GM23338 (cell line): Measurements from ENCODE around the gene PAQR9. TPM values are rescaled to one million over a fixed set of nuclear protein-coding genes. Genes with fewer than 3 reads are reported as not detected.

Experiments used
- ATAC-seq: fragments of 200-7000 bp; cut with Tn5 transposase; 3 replicates; pipeline ENCODE4 v1.9.1; 2020
- DNase-seq: peaks from one replicate; pipeline ENCODE4 v3.0.0-alpha.2; 2015; ENCODE audit warnings: low spot score
- H2AFZ ChIP-seq: fragments of 200-600 bp; sonication (generic); 2 replicates; pipeline ENCODE4 v1.8.0; 2016; ENCODE audit warnings: antibody characterized with exemption, mild to moderate bottlenecking, moderate library complexity
- H3F3A ChIP-seq: fragments of 200-600 bp; sonication (generic); replicated peaks from 2 replicates; pipeline ENCODE4 v1.8.0; 2017; ENCODE audit warnings: antibody characterized with exemption, mixed run types, low read depth
- H3K27ac ChIP-seq: fragments of 200-600 bp; sonication (generic); 2 replicates; pipeline ENCODE4 v1.6.1; 2016; ENCODE audit warnings: low read depth
- H3K27me3 ChIP-seq: fragments of 200-600 bp; sonication (generic); 2 replicates; pipeline ENCODE4 v1.8.0; 2016; ENCODE audit warnings: mild to moderate bottlenecking, mixed run types, moderate library complexity; ENCODE audit not compliant: insufficient read depth
- H3K36me3 ChIP-seq: fragments of 200-600 bp; sonication (generic); 2 replicates; pipeline ENCODE4 v1.8.0; 2016; ENCODE audit warnings: mild to moderate bottlenecking; ENCODE audit not compliant: insufficient read depth
- H3K4me1 ChIP-seq: fragments of 200-600 bp; sonication (generic); 2 replicates; pipeline ENCODE4 v1.8.0; 2016; ENCODE audit warnings: mild to moderate bottlenecking, moderate library complexity; ENCODE audit not compliant: insufficient read depth
- H3K4me2 ChIP-seq: fragments of 200-600 bp; sonication (generic); 2 replicates; pipeline ENCODE4 v1.7.1; 2017; ENCODE audit warnings: mixed run types
- H3K4me3 ChIP-seq: fragments of 200-600 bp; sonication (generic); 2 replicates; pipeline ENCODE4 v1.6.1; 2016; ENCODE audit warnings: mixed run types
- H3K79me2 ChIP-seq: fragments of 200-600 bp; sonication (generic); replicated peaks from 2 replicates; pipeline ENCODE4 v1.8.0; 2017; ENCODE audit warnings: mild to moderate bottlenecking; ENCODE audit not compliant: insufficient read depth
- H3K9me2 ChIP-seq: fragments of 200-600 bp; sonication (generic); 2 replicates; pipeline ENCODE4 v1.8.0; 2017; ENCODE audit not compliant: insufficient read depth
- H4K20me1 ChIP-seq: fragments of 200-600 bp; sonication (generic); replicated peaks from 2 replicates; pipeline ENCODE4 v1.8.0; 2017; ENCODE audit warnings: mild to moderate bottlenecking; ENCODE audit not compliant: insufficient read depth
- H3K27ac Mint-ChIP-seq: 2 replicates; pipeline ENCODE4 v1.8.0; 2020; ENCODE audit warnings: inconsistent platforms, mild to moderate bottlenecking, moderate library complexity, mixed read lengths
- H3K27me3 Mint-ChIP-seq: 3 replicates; pipeline ENCODE4 v1.8.0; 2022; ENCODE audit warnings: low read depth, mild to moderate bottlenecking, moderate library complexity, mixed read lengths, inconsistent platforms; ENCODE audit not compliant: insufficient read depth, poor library complexity
- H3K36me3 Mint-ChIP-seq: 3 replicates; pipeline ENCODE4 v1.8.0; 2021; ENCODE audit warnings: low read depth, mild to moderate bottlenecking, inconsistent platforms, moderate library complexity, mixed read lengths
- H3K4me1 Mint-ChIP-seq: 3 replicates; pipeline ENCODE4 v1.8.0; 2020; ENCODE audit warnings: mild to moderate bottlenecking, inconsistent platforms, mixed read lengths
- H3K4me3 Mint-ChIP-seq: 3 replicates; pipeline ENCODE4 v1.8.0; 2021; ENCODE audit warnings: moderate library complexity, mild to moderate bottlenecking, inconsistent platforms, mixed read lengths
- H3K9me3 Mint-ChIP-seq: 3 replicates; pipeline ENCODE4 v1.8.0; 2020; ENCODE audit warnings: moderate library complexity, mild to moderate bottlenecking, inconsistent platforms, mixed read lengths
- CREB1 ChIP-seq: fragments of 250-450 bp; sonication (Bioruptor Pico); IDR thresholded peaks from 2 replicates; pipeline ENCODE4 v1.5.0; 2020; ENCODE audit warnings: low read depth, mild to moderate bottlenecking, moderate library complexity
- EZH2phosphoT487 ChIP-seq: fragments of 200-600 bp; sonication (generic); IDR thresholded peaks from one replicate; pipeline ENCODE4 v1.8.1; 2018; ENCODE audit warnings: antibody characterized with exemption; ENCODE audit not compliant: unreplicated experiment
- JUNB ChIP-seq: IDR thresholded peaks from one replicate; pipeline ENCODE4 v1.6.1; 2016; ENCODE audit warnings: antibody characterized with exemption; ENCODE audit not compliant: unreplicated experiment
- NANOG ChIP-seq: IDR thresholded peaks from 2 replicates; pipeline ENCODE4 v1.6.1; 2016; ENCODE audit warnings: antibody characterized with exemption, borderline replicate concordance
- ZNF114 ChIP-seq: fragments of 250-450 bp; sonication (Bioruptor Pico); IDR thresholded peaks from 2 replicates; pipeline ENCODE4 v1.5.0; 2020; ENCODE audit warnings: mild to moderate bottlenecking, moderate library complexity
- polyA plus RNA-seq: library from polyadenylated mRNA; unstranded; fragments of >200 nt; fragmentation: Nextera tagmentation; extraction: Ambion mirVana; gene quantifications from 2 replicates; pipeline ENCODE4 v1.2.1, GENCODE V29; 2016
- total RNA-seq: library from RNA; depleted of rRNA; stranded (reverse); fragments of >200 nt; shearing (Covaris generic); gene quantifications from 2 replicates; pipeline ENCODE4 v1.2.3, GENCODE V29; 2014
- TF ChIP-seq, protein P1 (sequence below), 2 experiments: fragments of 200-600 bp in 1 of 2; sonication (generic) in 1 of 2; conservative IDR thresholded peaks; 2 replicates each; pipeline versions ENCODE4 v1.5.1 to v1.6.1; 2016 to 2017; ENCODE audit warnings: antibody characterized with exemption in 2 of 2, low read depth in 2 of 2, mild to moderate bottlenecking in 2 of 2, moderate library complexity in 1 of 2
- TF ChIP-seq, protein P2 (sequence below): fragments of 250-450 bp; sonication (Bioruptor Pico); IDR thresholded peaks from 2 replicates; pipeline ENCODE4 v1.5.0; 2020; ENCODE audit warnings: mild to moderate bottlenecking, moderate library complexity

PAQR9 gene
- total and polyA plus RNA-seq, 2 experiments from 2014 or later: 2.0 to 2.3 TPM

- TF ChIP-seq, protein P1, sequence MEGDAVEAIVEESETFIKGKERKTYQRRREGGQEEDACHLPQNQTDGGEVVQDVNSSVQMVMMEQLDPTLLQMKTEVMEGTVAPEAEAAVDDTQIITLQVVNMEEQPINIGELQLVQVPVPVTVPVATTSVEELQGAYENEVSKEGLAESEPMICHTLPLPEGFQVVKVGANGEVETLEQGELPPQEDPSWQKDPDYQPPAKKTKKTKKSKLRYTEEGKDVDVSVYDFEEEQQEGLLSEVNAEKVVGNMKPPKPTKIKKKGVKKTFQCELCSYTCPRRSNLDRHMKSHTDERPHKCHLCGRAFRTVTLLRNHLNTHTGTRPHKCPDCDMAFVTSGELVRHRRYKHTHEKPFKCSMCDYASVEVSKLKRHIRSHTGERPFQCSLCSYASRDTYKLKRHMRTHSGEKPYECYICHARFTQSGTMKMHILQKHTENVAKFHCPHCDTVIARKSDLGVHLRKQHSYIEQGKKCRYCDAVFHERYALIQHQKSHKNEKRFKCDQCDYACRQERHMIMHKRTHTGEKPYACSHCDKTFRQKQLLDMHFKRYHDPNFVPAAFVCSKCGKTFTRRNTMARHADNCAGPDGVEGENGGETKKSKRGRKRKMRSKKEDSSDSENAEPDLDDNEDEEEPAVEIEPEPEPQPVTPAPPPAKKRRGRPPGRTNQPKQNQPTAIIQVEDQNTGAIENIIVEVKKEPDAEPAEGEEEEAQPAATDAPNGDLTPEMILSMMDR (conservative IDR thresholded peaks at IDR 0.05; ENCODE audit: low read depth in 2 of 2): no peak
- TF ChIP-seq, protein P2, sequence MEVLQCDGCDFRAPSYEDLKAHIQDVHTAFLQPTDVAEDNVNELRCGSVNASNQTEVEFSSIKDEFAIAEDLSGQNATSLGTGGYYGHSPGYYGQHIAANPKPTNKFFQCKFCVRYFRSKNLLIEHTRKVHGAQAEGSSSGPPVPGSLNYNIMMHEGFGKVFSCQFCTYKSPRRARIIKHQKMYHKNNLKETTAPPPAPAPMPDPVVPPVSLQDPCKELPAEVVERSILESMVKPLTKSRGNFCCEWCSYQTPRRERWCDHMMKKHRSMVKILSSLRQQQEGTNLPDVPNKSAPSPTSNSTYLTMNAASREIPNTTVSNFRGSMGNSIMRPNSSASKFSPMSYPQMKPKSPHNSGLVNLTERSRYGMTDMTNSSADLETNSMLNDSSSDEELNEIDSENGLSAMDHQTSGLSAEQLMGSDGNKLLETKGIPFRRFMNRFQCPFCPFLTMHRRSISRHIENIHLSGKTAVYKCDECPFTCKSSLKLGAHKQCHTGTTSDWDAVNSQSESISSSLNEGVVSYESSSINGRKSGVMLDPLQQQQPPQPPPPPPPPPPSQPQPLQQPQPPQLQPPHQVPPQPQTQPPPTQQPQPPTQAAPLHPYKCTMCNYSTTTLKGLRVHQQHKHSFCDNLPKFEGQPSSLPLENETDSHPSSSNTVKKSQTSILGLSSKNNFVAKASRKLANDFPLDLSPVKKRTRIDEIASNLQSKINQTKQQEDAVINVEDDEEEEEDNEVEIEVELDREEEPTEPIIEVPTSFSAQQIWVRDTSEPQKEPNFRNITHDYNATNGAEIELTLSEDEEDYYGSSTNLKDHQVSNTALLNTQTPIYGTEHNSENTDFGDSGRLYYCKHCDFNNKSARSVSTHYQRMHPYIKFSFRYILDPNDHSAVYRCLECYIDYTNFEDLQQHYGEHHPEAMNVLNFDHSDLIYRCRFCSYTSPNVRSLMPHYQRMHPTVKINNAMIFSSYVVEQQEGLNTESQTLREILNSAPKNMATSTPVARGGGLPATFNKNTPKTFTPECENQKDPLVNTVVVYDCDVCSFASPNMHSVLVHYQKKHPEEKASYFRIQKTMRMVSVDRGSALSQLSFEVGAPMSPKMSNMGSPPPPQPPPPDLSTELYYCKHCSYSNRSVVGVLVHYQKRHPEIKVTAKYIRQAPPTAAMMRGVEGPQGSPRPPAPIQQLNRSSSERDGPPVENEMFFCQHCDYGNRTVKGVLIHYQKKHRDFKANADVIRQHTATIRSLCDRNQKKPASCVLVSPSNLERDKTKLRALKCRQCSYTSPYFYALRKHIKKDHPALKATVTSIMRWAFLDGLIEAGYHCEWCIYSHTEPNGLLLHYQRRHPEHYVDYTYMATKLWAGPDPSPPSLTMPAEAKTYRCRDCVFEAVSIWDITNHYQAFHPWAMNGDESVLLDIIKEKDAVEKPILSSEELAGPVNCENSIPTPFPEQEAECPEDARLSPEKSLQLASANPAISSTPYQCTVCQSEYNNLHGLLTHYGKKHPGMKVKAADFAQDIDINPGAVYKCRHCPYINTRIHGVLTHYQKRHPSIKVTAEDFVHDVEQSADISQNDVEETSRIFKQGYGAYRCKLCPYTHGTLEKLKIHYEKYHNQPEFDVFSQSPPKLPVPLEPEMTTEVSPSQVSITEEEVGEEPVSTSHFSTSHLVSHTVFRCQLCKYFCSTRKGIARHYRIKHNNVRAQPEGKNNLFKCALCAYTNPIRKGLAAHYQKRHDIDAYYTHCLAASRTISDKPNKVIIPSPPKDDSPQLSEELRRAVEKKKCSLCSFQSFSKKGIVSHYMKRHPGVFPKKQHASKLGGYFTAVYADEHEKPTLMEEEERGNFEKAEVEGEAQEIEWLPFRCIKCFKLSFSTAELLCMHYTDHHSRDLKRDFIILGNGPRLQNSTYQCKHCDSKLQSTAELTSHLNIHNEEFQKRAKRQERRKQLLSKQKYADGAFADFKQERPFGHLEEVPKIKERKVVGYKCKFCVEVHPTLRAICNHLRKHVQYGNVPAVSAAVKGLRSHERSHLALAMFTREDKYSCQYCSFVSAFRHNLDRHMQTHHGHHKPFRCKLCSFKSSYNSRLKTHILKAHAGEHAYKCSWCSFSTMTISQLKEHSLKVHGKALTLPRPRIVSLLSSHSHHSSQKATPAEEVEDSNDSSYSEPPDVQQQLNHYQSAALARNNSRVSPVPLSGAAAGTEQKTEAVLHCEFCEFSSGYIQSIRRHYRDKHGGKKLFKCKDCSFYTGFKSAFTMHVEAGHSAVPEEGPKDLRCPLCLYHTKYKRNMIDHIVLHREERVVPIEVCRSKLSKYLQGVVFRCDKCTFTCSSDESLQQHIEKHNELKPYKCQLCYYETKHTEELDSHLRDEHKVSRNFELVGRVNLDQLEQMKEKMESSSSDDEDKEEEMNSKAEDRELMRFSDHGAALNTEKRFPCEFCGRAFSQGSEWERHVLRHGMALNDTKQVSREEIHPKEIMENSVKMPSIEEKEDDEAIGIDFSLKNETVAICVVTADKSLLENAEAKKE (CRISPR knock-in tag): no peak
- TF ChIP-seq EZH2phosphoT487 (no peak), JUNB (no peak), NANOG (no peak)
These were observed 19.6 kb downstream of the PAQR9 start (continued) for GRCh38 chr3:142943870-142944269.

GRCh38 chr3:142943349-142943748 is 20.1 kb downstream of the PAQR9 start:
- Mint-ChIP-seq H3K9me3 (no peaks in the 10 kb centered on the region), H3K27me3 (peaks cover 5% of the 10 kb centered on the region), H3K4me3 (no peak overlapping the region)

More at GRCh38 chr3:142943349-142943748, 20.1 kb downstream of the PAQR9 start:
- H3K27me3 ChIP-seq: peaks cover 23% of the 10 kb centered on the region
- no peaks in the 10 kb centered on the region for H3K79me2 ChIP-seq
- H3K27ac ChIP-seq: no peak overlapping the region
- ATAC-seq: no peak
- TF ChIP-seq ZNF114 (CRISPR knock-in tag): no peak
- no peak for TF ChIP-seq CREB1 (CRISPR knock-in tag)
- no peak for DNase-seq
- no peak overlapping the region for H3K4me2 ChIP-seq
- no peaks in the 10 kb centered on the region for H3F3A ChIP-seq
- H3K4me1 ChIP-seq: peaks cover 8% of the 10 kb centered on the region; the same call in 1 of the 2 replicates
- H4K20me1 ChIP-seq: no peaks in the 10 kb centered on the region
- Mint-ChIP-seq H3K36me3 (no peaks in the 10 kb centered on the region), H3K27ac (no peak overlapping the region), H3K4me1 (peaks cover 5% of the 10 kb centered on the region; the same call in 1 of the 3 replicates)
- no peak overlapping the region for H3K4me3 ChIP-seq
- no peaks in the 10 kb centered on the region for H3K36me3 ChIP-seq
- no peaks in the 10 kb centered on the region for H3K9me2 ChIP-seq
- no peak overlapping the region for H2AFZ ChIP-seq
